Transverse colon (tissue), 4 donors: ENCODE measurements around the gene PRDM11.

Source experiments
- EP300 ChIP-seq: sonication (generic); formaldehyde crosslinking; IDR thresholded peaks from one replicate; pipeline ENCODE4 v1.6.1; 2017; ENCODE audit warnings: antibody characterized with exemption, low read depth
- POLR2A ChIP-seq: fragments of 450-650 bp; IDR thresholded peaks from one replicate; pipeline ENCODE4 v1.6.1; 2016; ENCODE audit warnings: antibody characterized with exemption, mild to moderate bottlenecking, moderate library complexity
- POLR2AphosphoS5 ChIP-seq, 3 donors: sonication (generic); formaldehyde crosslinking; IDR thresholded peaks; one replicate each; pipeline ENCODE4 v1.6.1; 2016; ENCODE audit warnings: antibody characterized with exemption in 3 of 3
- TF ChIP-seq, protein P1 (sequence below), 5 experiments: fragments of 200-600 bp in 3 of 5; fragments of 450-650 bp in 2 of 5; sonication (generic) in 3 of 5; IDR thresholded peaks; 1 replicate in 2 of 5; 2 replicates in 3 of 5; pipeline ENCODE4 v1.5.1; 2016 to 2017; ENCODE audit warnings: antibody characterized with exemption in 5 of 5, inconsistent platforms in 3 of 5, mild to moderate bottlenecking in 2 of 5, moderate library complexity in 1 of 5

- no peak for TF ChIP-seq POLR2AphosphoS5 (IDR thresholded peaks at IDR 0.05)
- TF ChIP-seq POLR2A: no peak
- TF ChIP-seq, protein P1, sequence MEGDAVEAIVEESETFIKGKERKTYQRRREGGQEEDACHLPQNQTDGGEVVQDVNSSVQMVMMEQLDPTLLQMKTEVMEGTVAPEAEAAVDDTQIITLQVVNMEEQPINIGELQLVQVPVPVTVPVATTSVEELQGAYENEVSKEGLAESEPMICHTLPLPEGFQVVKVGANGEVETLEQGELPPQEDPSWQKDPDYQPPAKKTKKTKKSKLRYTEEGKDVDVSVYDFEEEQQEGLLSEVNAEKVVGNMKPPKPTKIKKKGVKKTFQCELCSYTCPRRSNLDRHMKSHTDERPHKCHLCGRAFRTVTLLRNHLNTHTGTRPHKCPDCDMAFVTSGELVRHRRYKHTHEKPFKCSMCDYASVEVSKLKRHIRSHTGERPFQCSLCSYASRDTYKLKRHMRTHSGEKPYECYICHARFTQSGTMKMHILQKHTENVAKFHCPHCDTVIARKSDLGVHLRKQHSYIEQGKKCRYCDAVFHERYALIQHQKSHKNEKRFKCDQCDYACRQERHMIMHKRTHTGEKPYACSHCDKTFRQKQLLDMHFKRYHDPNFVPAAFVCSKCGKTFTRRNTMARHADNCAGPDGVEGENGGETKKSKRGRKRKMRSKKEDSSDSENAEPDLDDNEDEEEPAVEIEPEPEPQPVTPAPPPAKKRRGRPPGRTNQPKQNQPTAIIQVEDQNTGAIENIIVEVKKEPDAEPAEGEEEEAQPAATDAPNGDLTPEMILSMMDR (IDR thresholded peaks at IDR 0.05): no peak
- no peak for TF ChIP-seq EP300
Measured at GRCh38 chr11:45162916-45163879, 16.8 kb downstream of the PRDM11 start.
